GM18873 (cell line): ENCODE measurements around the gene GABRB2.

ENCODE experiments used
- ATAC-seq: cut with Tn5 transposase; IDR thresholded peaks from one replicate; pipeline ENCODE4 v1.9.1; 2021; ENCODE audit warnings: mild to moderate bottlenecking, moderate library complexity, moderate number of reproducible peaks; ENCODE audit not compliant: unreplicated experiment, low FRiP score

GABRB2 gene

DNA sequence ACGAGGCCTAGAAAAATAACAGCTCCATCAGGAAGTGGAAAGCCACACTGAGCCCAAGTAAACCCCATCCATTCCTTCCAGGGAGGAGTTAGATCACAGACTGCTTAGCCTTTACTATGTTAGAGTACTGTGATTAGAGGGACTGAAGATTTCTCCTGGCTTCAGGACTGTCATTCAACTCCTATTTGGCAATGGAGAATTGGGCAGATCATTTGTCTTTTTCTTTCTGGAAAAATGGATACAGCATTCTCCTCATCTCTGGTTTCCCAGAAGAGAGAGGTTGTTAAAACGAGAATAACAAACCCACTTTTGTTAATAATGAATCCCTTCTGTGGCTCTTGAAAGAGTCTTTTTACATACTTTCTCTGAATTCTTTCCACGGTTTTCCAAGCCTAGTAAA lies 150.4 kb downstream of the GABRB2 start:
- ATAC-seq, result no peak

DNA sequence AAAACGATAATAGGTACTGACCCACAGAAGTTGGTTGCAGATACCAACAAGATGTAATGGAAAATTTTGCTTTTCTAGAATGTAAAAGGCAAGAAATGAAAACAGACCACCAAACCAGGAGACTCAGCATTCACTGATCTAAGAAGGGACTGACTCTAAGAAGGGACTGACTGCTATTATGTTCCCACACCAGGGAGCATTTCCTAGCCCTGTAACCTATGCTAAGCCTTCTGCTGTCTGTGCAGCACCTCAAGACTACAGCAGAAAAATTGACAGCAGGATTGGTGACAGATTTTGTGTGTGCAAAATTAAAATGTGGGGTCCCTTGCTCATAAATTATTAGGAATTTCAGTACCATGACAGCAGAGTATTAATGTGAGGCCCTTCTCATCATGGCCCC lies 154.8 kb downstream of the GABRB2 start:
- ATAC-seq, result no peak

DNA sequence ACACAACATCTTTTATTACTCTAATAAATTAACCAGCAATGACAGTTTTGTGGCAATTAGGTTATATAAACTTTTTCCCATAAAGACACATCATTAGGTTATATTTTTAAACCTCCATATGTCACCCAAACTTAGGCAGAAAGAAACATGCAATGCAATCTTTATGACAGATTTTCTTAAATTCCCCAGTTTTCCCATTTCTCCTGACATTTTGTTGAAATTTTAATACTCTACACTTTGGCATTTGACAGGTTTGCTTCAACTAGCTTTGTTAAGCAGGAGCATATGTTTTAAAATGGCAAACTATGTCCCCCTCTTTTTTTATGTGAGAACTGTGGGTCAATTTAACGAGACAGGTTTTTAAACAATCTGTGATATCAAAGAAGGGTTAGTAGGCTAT lies 155.5 kb downstream of the GABRB2 start:
- ATAC-seq, result no peak

DNA sequence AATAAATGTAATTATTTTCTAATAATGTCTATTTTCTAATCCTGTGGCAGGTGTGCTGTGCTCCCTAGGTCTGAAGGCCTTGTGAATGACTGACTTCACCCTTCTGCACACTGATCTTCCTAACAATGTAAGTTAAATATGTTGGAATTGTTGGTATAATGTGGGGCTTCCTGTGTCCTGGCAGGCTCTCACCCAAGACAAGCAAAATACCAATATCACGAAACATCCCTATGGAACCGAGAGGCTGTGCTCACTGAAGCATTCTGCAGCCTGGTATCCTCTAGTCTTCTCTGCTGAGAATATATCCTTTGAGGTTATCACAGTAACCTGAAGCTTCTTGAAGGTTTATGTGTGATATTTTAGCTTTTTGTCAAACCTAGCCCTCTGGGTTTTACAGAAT lies 159.4 kb downstream of the GABRB2 start:
- ATAC-seq, result no peak

DNA sequence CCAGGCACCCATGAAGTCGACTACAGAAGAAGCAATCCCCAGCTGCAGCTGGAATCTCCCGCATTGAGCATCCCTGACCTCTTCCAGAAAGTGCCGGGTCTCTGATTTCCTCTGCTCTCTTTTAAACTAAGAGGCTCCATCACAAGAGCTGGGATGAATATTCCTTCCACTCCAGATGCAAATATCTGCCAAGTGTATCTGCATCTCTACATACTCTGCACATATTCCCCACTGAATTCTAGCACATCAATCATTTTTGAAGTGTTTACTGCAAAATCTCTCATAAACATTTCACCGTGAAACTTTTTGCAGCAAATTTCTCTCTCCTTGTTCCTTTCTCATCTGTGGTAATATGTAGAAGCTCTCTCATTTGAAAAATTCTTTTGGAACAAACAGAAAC lies 161.5 kb downstream of the GABRB2 start:
- no peak for ATAC-seq

DNA sequence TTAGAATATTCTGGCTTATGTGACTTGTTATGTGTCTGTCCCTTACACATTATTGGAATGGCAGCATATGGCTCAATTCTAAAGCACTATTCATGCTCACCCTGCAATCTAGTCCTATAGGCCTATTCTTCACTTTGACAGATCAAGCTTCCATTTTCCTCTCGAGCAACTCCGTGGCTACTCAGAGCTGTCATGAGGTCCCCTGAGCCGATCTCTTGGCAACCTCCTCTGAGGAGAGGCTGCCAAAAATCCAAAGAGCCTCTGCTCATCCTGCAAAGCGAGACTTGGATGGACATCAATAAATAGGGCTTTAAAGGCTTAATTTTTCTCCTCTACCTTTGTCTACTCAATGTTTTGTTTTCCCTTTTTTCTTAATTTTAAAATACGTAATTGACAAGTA lies 163.8 kb downstream of the GABRB2 start:
- no peak for ATAC-seq

DNA sequence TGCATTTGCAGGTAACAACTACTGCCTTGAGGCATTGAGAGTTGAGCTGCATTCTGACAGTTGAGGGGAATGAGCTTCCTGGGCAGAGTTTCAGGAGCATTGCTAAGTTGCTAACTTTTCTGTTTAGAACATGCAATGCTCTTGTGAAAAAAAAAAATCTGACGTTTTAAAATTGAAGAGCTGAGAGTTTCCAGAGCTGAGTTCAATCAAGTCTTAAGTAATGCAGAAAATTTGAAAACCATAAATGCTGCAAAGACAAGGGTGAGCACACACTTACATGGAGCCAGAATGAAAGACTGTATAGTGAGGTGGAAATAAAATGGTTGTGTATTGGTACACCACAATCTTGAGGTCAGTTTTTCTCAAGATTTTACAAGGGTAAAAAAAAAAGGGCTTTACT lies 166.0 kb downstream of the GABRB2 start:
- ATAC-seq, result no peak

DNA sequence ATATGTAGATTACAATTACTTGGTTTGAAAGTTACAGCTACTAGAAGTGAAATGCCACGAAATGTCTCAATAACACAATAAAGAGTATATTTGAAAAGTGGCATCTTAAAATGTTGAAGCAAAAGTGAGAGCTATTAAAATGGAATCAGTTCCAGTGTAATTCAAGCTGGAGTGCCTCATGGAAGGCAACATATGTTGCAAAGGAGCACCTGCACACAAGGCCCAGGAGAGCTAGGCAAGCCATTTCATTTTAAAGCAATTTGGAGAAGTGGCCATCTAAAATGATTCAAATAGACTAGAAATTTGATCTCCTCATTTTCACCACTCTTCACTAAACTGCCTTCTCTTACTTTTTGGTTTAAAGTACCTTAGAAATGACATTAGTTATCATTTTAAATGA lies 167.8 kb downstream of the GABRB2 start:
- ATAC-seq, result no peak

DNA sequence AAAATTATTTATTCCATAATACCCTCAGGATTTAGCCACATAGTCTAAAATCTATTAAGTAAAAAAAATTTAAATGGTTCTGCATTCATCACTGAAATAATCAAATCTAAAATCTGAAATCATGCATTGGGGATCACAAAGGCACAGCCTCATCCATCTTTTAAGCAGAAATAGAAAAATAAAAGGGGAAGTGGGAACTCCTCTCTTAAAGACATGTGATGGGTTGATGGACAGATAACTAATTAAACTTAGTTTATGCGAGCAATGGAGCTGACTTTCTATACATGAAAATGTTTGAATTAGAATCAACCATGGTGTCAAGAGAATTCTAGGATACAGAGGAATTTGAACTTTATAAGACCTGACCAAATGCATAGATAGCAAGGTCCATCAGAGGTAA lies 170.5 kb downstream of the GABRB2 start:
- ATAC-seq, result no peak

DNA sequence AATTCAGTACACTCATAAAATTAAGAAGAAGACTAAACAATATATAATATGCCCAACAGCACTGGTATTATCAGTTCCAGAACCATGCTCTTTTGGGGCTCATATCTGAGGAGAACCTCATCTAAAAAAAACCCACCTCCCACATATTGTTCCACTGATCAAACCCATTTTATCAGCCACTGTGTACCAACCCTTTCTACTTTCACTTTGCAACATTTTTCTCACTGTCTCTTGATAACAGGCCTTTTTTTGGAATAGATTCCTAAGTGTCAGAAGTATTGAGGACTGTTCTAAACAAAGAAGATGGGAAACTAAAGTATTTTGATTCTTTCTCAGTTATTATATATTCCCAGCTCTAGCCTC lies 173.2 kb downstream of the GABRB2 start:
- ATAC-seq, result no peak

DNA sequence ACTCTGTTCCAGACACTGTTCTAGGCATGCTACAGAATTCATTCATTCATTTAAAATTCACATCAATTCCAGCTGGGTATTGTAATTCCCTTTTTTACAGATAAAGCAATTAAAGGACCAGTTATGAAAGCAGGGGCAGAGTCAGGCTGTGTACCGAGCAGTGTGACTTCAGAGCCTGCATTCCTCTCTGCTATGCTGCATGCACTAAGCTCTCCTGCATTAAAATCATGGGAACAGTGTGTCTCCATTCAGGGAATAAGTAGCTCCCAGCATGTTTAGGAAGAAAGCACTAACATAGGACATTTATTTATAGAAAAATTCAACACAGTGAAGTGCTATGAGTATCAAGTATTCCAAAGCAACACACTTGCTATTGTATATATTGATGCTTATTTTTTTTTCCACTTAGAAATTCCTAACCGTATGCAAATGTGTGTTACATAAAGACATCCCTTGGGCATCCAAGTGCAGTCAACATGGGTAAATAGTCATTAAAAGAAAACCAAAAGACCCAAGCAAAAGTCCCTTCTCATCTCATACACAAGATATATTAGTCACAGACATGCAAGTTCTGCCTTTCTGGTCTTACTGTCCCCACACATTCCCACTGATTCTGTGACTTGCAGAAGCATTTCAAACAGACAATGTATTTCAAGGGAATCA lies 173.7 kb downstream of the GABRB2 start:
- peak; percentile 46 for ATAC-seq

DNA sequence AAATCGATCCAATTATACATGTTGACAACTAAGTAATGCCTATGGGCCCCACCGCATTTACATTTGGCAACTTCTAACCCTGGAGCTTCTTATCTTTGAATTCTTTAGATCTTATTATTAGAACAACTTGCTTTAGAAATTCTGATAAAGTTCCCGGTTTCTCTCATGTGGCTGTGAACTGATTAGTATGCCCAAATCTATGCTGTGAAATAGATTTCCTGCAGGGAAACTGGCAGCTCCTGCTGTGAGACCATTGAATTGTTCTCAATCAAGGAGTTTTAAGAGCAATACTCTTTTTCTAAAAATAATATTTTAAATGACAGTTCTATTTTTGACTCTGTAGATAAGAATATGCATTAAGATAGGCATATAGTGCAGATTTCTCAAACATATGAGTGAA lies 177.5 kb downstream of the GABRB2 start:
- no peak for ATAC-seq

DNA sequence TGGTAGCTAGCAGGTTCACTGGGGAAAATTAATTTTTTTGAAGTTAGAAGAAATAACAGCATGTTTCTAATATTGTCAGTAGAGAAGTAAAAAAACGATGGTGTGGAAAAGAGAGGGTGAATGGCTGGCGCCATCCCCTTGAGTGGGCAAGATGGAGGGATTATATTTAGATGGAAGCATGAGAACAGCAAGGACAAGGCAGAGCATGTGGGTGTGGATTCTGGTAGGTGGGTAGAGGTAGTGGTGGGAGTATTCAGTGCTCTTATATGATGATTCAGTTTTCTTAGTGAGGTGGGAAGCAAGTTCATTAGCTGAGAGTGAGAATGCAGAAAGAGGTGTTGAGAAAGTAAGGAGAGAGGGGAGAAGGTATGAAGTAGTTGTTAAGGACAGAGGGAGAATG lies 188.1 kb downstream of the GABRB2 start:
- no peak for ATAC-seq

DNA sequence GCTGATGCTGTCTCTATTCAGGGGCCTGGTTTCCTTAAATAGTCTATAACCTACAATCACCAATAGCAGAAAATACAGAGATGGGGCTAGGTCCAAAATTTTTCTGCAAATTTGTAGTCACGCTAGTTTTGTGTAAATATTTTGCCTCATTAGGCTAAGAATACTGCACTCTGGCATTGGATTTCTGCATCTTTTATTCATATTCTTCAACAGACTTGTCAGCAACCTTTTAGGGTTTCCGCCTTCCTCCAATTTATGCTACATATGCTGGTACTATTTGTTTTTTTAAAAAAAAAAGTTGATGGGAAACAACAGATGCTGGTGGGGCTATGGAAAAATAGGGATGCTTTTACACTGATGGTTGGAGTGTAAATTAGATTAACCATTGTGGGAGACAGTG lies 202.3 kb downstream of the GABRB2 start:
- ATAC-seq, result no peak

DNA sequence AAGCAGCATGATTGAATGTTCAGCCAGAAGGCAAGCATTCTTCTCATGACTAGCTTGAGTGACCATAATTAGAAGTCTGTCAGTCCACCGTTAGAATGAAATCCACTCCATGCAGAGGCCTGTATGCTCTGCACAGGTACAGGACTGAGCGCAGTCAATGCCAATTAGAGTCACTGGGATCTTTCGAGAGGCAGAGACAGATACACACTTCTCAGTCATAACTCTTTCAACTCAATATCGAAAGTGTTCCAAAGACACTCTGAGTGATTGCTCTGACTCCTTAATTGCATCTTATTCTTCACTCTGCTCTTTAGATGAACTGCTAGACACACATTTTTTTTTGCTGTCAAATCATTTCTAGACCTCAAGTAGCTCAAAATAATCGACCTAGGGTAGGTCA lies 203.6 kb downstream of the GABRB2 start:
- no peak for ATAC-seq

DNA sequence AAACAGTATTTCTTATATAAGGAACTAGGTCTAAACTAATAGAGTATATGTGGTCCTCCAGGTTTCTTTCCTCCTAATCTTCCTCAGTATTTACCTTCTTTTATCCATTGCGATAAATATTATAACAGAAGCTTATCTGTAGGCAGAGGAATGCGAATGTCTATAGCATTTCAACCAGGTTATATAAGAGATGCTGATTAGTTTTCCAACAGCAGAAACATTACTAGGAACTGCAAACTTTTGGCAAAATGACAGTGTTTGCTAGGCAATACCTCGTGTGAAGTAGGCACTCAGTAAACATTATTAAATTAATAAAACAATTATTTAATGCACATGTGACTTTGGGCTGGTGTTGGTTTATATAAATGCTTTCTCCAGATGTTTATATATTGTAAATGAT lies 206.5 kb downstream of the GABRB2 start:
- no peak for ATAC-seq

DNA sequence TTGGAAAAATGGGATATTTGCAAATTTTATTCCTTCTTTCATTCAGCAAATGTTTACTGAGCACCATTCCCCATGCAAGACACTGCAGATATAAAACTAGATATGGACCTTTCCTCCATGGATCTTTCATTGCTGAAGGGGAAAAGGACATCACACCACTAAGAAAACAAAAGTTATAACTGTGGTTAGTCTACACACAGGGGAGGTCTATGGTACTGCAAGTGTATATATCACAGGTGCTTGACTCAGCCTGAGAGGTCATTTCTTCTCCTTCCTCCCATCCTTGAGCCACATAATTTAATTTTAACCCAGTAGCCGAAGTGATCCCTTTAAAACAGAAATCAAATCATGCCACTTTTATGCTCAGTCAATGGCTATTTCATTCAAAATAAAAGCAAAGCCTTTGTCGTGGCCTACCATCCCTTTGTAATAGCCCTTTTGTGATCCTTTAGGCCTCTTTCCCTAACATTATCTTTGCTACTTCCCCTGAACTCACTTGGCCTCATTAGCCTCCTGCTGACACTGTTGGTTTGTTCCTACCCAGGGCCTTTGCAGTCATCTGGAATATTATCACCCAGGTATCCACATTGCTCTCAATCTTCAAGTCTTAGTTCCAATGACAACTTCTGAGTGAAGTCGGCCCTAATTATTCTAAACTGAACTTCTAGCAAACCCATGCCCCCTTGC lies 213.2 kb downstream of the GABRB2 start:
- ATAC-seq, result no peak

DNA sequence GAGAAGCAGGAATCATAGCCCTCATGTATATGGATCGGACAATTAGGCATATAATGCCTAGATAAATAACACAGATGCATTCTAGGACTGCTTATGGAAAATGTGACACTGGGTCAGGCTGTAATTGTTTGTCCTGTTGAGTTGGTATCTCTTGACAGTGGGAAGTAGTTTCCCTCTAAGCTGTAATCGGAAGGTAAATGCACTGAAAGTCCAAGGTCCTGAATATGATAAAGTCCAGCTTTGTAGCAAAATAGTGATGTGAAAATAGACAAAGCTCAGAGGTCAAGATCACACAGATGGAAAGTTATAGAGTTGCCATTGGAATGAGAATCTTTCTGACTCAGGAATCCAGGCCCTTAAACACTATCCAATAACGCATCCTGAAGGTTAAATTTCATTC lies 214.2 kb downstream of the GABRB2 start:
- no peak for ATAC-seq

DNA sequence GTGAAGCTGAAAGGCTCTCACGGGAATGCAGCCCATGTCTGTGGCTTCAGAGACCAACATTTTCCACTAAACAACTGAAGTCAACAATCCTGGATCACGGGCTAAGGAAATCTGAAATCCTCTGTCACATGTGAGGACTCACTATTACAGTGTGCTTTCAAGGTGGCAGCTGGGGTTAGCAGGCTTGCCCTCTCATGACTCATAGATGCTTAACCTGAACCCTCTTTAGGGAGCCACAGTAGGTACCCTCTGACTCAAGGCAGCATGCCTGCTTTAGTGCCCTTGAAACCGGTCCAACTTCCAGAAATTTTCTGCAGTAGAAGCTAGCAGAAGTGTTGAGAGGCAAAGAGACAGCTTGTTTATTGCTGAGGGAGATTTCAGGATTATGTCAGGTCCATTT lies 232.5 kb downstream of the GABRB2 start:
- ATAC-seq, result no peak

DNA sequence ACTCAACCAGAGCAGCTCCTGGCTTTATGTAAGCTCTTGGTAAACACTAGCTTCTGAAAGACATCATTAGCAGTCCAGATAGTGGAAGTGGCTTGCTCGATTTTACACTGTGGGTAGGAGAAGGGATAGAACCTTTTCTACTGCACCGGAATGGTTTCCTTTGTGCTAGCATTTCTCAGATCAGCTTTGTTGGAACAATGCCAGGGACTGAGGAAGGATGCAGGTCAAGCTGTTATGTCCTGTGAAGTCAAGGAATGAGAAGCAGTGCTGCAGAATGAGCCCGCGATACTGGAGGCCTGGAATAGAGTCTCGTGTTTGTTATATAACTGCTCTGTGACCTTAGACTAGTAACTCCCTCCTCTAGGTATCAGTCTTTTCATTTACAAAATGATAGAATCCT lies 233.6 kb downstream of the GABRB2 start:
- no peak for ATAC-seq

DNA sequence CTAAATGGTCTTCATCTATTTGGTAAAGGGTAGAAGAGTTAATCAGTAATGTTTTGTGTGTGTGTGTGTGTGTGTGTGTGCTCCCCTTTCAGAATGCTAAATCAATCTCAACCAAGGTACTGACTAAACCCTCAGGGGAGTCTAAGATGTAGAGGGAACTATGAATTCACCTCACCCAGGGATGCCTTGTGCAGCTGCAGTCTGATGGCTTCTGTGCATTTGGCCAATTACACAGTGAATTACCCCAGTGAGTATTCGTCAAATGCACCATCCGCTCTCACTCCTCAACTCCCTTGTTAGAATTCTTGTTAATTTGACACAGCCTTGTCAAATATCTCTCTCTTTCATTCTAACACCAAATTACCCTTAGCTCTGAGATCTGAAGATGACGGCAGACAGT lies 234.6 kb downstream of the GABRB2 start:
- ATAC-seq, result no peak

DNA sequence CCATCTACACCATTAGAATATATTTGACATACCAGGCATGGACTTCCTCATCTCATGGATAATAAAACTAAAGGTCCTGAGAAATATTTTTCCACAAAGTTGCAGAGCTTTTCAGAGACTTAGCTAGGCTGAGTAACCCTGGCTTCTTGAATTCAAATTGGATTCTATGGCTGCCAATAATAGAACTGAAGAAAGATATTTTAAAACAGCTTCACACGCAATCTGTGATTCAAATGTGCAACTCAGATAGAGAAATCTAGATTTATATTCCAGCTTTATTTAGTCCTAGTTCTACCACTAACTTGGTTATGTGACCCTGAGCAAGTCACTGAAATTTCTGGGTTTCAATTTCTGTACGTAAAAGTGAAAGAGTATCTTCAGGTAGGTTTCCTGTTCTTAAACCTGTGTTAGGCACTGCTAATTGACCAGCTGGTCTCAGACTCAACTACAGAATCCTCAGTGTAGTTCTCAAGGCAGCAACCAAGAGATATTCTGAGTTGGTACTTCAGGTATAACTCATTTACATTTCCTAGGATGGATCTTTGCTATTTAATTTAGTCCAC lies 235.3 kb downstream of the GABRB2 start:
- ATAC-seq, result peak; percentile 93
